ENCODE data around the gene MYO7A. TPM values are rescaled to one million over a fixed set of nuclear protein-coding genes. Genes with fewer than 3 reads are reported as not detected.

The MYO7A gene
- total and polyA plus RNA-seq, 2 experiments from 2014 or later = 1.8 to 5.4 TPM

GRCh38 chr11:77203901-77204753 lies 76.1 kb downstream of the MYO7A start (continued):
- TF ChIP-seq, protein P1, sequence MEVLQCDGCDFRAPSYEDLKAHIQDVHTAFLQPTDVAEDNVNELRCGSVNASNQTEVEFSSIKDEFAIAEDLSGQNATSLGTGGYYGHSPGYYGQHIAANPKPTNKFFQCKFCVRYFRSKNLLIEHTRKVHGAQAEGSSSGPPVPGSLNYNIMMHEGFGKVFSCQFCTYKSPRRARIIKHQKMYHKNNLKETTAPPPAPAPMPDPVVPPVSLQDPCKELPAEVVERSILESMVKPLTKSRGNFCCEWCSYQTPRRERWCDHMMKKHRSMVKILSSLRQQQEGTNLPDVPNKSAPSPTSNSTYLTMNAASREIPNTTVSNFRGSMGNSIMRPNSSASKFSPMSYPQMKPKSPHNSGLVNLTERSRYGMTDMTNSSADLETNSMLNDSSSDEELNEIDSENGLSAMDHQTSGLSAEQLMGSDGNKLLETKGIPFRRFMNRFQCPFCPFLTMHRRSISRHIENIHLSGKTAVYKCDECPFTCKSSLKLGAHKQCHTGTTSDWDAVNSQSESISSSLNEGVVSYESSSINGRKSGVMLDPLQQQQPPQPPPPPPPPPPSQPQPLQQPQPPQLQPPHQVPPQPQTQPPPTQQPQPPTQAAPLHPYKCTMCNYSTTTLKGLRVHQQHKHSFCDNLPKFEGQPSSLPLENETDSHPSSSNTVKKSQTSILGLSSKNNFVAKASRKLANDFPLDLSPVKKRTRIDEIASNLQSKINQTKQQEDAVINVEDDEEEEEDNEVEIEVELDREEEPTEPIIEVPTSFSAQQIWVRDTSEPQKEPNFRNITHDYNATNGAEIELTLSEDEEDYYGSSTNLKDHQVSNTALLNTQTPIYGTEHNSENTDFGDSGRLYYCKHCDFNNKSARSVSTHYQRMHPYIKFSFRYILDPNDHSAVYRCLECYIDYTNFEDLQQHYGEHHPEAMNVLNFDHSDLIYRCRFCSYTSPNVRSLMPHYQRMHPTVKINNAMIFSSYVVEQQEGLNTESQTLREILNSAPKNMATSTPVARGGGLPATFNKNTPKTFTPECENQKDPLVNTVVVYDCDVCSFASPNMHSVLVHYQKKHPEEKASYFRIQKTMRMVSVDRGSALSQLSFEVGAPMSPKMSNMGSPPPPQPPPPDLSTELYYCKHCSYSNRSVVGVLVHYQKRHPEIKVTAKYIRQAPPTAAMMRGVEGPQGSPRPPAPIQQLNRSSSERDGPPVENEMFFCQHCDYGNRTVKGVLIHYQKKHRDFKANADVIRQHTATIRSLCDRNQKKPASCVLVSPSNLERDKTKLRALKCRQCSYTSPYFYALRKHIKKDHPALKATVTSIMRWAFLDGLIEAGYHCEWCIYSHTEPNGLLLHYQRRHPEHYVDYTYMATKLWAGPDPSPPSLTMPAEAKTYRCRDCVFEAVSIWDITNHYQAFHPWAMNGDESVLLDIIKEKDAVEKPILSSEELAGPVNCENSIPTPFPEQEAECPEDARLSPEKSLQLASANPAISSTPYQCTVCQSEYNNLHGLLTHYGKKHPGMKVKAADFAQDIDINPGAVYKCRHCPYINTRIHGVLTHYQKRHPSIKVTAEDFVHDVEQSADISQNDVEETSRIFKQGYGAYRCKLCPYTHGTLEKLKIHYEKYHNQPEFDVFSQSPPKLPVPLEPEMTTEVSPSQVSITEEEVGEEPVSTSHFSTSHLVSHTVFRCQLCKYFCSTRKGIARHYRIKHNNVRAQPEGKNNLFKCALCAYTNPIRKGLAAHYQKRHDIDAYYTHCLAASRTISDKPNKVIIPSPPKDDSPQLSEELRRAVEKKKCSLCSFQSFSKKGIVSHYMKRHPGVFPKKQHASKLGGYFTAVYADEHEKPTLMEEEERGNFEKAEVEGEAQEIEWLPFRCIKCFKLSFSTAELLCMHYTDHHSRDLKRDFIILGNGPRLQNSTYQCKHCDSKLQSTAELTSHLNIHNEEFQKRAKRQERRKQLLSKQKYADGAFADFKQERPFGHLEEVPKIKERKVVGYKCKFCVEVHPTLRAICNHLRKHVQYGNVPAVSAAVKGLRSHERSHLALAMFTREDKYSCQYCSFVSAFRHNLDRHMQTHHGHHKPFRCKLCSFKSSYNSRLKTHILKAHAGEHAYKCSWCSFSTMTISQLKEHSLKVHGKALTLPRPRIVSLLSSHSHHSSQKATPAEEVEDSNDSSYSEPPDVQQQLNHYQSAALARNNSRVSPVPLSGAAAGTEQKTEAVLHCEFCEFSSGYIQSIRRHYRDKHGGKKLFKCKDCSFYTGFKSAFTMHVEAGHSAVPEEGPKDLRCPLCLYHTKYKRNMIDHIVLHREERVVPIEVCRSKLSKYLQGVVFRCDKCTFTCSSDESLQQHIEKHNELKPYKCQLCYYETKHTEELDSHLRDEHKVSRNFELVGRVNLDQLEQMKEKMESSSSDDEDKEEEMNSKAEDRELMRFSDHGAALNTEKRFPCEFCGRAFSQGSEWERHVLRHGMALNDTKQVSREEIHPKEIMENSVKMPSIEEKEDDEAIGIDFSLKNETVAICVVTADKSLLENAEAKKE (CRISPR knock-in tag; IDR thresholded peaks at IDR 0.05) = no peak
- TF ChIP-seq JUNB (IDR thresholded peaks at IDR 0.05; ENCODE audit: unreplicated experiment) (no peak), NANOG (IDR thresholded peaks at IDR 0.05; ENCODE audit: borderline replicate concordance) (no peak)

GRCh38 chr11:77204754-77205466 lies 76.9 kb downstream of the MYO7A start:
- DNase-seq (ENCODE audit: low spot score) (no peak), ATAC-seq (no peak)
- Mint-ChIP-seq H3K4me1 (peaks cover 3% of the 10 kb centered on the region; the same call in 1 of the 3 replicates), H3K36me3 (ENCODE audit: low read depth) (no peaks in the 10 kb centered on the region; the same call in 2 of the 3 replicates), H3K4me3 (no peak overlapping the region), H3K27ac (no peak overlapping the region), H3K9me3 (no peaks in the 10 kb centered on the region), H3K27me3 (ENCODE audit: insufficient read depth, low read depth, poor library complexity) (peaks cover 11% of the 10 kb centered on the region)
- H4K20me1 ChIP-seq (replicated peaks; ENCODE audit: insufficient read depth) = no peaks in the 10 kb centered on the region
- no peak overlapping the region for H3K4me3 ChIP-seq
- H3K4me1 ChIP-seq (ENCODE audit: insufficient read depth) = no peaks in the 10 kb centered on the region
- no peaks in the 10 kb centered on the region for H3K36me3 ChIP-seq (ENCODE audit: insufficient read depth)
- H3K4me2 ChIP-seq = no peak overlapping the region
- no peak overlapping the region for H2AFZ ChIP-seq
- no peaks in the 10 kb centered on the region for H3K27me3 ChIP-seq (ENCODE audit: insufficient read depth)
- no peaks in the 10 kb centered on the region for H3K9me2 ChIP-seq (ENCODE audit: insufficient read depth)
- H3K79me2 ChIP-seq (replicated peaks; ENCODE audit: insufficient read depth) = no peaks in the 10 kb centered on the region
- no peak overlapping the region for H3K27ac ChIP-seq (ENCODE audit: low read depth)
- H3F3A ChIP-seq (replicated peaks; ENCODE audit: low read depth) = no peaks in the 10 kb centered on the region
- TF ChIP-seq EZH2 (IDR thresholded peaks at IDR 0.05; ENCODE audit: low read depth, unreplicated experiment) (no peak), POLR2AphosphoS5 (IDR thresholded peaks at IDR 0.05; ENCODE audit: low read depth) (no peak), JUNB (IDR thresholded peaks at IDR 0.05; ENCODE audit: unreplicated experiment) (no peak), REST (IDR thresholded peaks at IDR 0.05; ENCODE audit: unreplicated experiment) (no peak), NANOG (IDR thresholded peaks at IDR 0.05; ENCODE audit: borderline replicate concordance) (no peak)
